Mesendoderm (in vitro differentiated cells): Measurements from ENCODE around the gene DNAJC1.

ENCODE experiments used
- DNase-seq: peaks from one replicate; pipeline ENCODE4 v3.0.0; 2013
- H2AK5ac ChIP-seq: 2 replicates; pipeline ENCODE4 v1.6.1; 2013; ENCODE audit warnings: low read length, inconsistent platforms
- H2BK120ac ChIP-seq: 2 replicates; pipeline ENCODE4 v1.6.1; 2013; ENCODE audit warnings: low read depth, mild to moderate bottlenecking, low read length, moderate library complexity, mixed read lengths
- H2BK15ac ChIP-seq: replicated peaks from 2 replicates; pipeline ENCODE4 v1.6.1; 2013; ENCODE audit warnings: low read depth, mild to moderate bottlenecking, moderate library complexity
- H2BK5ac ChIP-seq: 2 replicates; pipeline ENCODE4 v1.6.1; 2013; ENCODE audit warnings: low read length, inconsistent platforms
- H3K18ac ChIP-seq: 2 replicates; pipeline ENCODE4 v1.6.1; 2013; ENCODE audit warnings: mild to moderate bottlenecking, low read length, mixed read lengths
- H3K23ac ChIP-seq: one replicate; pipeline ENCODE4 v1.6.1; 2013; ENCODE audit warnings: low read length
- H3K27ac ChIP-seq: 2 replicates; pipeline ENCODE4 v1.5.1; 2013; ENCODE audit warnings: low read depth, mild to moderate bottlenecking, inconsistent platforms, low read length, moderate library complexity
- H3K27me3 ChIP-seq: 2 replicates; pipeline ENCODE4 v1.6.1; 2013; ENCODE audit warnings: low read length, control low read depth, mild to moderate bottlenecking, inconsistent platforms; ENCODE audit not compliant: insufficient read depth, poor library complexity
- H3K36me3 ChIP-seq: 2 replicates; pipeline ENCODE4 v1.6.1; 2013; ENCODE audit warnings: low read length, inconsistent platforms; ENCODE audit not compliant: control insufficient read depth, insufficient read depth
- H3K4ac ChIP-seq: one replicate; pipeline ENCODE4 v1.6.1; 2013; ENCODE audit warnings: low read depth, mild to moderate bottlenecking, low read length, moderate library complexity
- H3K4me1 ChIP-seq: 2 replicates; pipeline ENCODE4 v1.6.1; 2013; ENCODE audit warnings: low read depth, low read length, inconsistent platforms; ENCODE audit not compliant: control insufficient read depth
- H3K4me2 ChIP-seq: 2 replicates; pipeline ENCODE4 v1.6.1; 2013; ENCODE audit warnings: low read length
- H3K4me3 ChIP-seq: 2 replicates; pipeline ENCODE4 v1.5.1; 2013; ENCODE audit warnings: mild to moderate bottlenecking, low read length
- H3K56ac ChIP-seq: one replicate; pipeline ENCODE4 v1.6.1; 2013; ENCODE audit warnings: low read length
- H3K79me1 ChIP-seq: 2 replicates; pipeline ENCODE4 v1.6.1; 2013; ENCODE audit warnings: low read length, inconsistent platforms
- H3K79me2 ChIP-seq: 2 replicates; pipeline ENCODE4 v1.6.1; 2013; ENCODE audit warnings: mild to moderate bottlenecking, low read length; ENCODE audit not compliant: control insufficient read depth, insufficient read depth
- H3K9ac ChIP-seq: 2 replicates; pipeline ENCODE4 v1.6.1; 2013; ENCODE audit warnings: low read length, inconsistent platforms
- H4K5ac ChIP-seq: one replicate; pipeline ENCODE4 v1.6.1; 2013; ENCODE audit warnings: low read length
- H4K8ac ChIP-seq: one replicate; pipeline ENCODE4 v1.6.1; 2013; ENCODE audit warnings: low read depth, mild to moderate bottlenecking, control low read depth, low read length, moderate library complexity
- WGBS: extraction: QIAGEN DNeasy Blood & Tissue Kit; methylation state at CpG from one replicate; pipeline ENCODE4 v1.1.7; 2013; ENCODE audit warnings: low lambda C conversion rate, missing lambda C conversion rate; ENCODE audit not compliant: insufficient coverage; ENCODE audit errors: extremely low coverage; 5-methylcytosine and 5-hydroxymethylcytosine counted together

Gene DNAJC1

GRCh38 chr10:22017283-22018020 lies 13.9 kb upstream of the DNAJC1 start:
- Histone ChIP-seq H2BK5ac (no peak overlapping the region), H2AK5ac (no peak overlapping the region), H3K36me3 (no peaks in the 10 kb centered on the region), H3K56ac (peak overlapping the region; percentile 59), H3K4me3 (no peak overlapping the region), H3K79me2 (no peaks in the 10 kb centered on the region), H4K5ac (no peak overlapping the region), H3K4me1 (peaks cover 5% of the 10 kb centered on the region), H2BK120ac (no peak overlapping the region), H3K27me3 (no peaks in the 10 kb centered on the region), H3K4ac (no peak overlapping the region), H3K18ac (no peak overlapping the region), H2BK15ac (no peak overlapping the region), H3K9ac (no peak overlapping the region), H3K27ac (peak overlapping the region; percentile 80), H4K8ac (no peak overlapping the region), H3K79me1 (no peaks in the 10 kb centered on the region), H3K4me2 (no peak overlapping the region), H3K23ac (no peak overlapping the region)
- WGBS, result no CpG with 5 or more reads among the region's 3 CpGs
- peak; percentile 83 for DNase-seq

GRCh38 chr10:22016046-22016705 lies 12.6 kb upstream of the DNAJC1 start:
- H2BK15ac ChIP-seq, result no peak overlapping the region
- no peak overlapping the region for H3K4ac ChIP-seq
- H3K23ac ChIP-seq, result no peak overlapping the region
- H3K4me2 ChIP-seq, result no peak overlapping the region
- DNase-seq, result no peak
- H2BK120ac ChIP-seq, result no peak overlapping the region
- no peaks in the 10 kb centered on the region for H3K79me2 ChIP-seq
- no peak overlapping the region for H3K27ac ChIP-seq
- H2BK5ac ChIP-seq, result peak overlapping the region; percentile 88
- H2AK5ac ChIP-seq, result no peak overlapping the region
- H3K36me3 ChIP-seq, result no peaks in the 10 kb centered on the region
- H4K8ac ChIP-seq, result no peak overlapping the region
- no peak overlapping the region for H3K4me3 ChIP-seq
- no peaks in the 10 kb centered on the region for H3K27me3 ChIP-seq
- H3K56ac ChIP-seq, result no peak overlapping the region
- no CpG with 5 or more reads among the region's 5 CpGs for WGBS
- no peak overlapping the region for H3K18ac ChIP-seq
- no peak overlapping the region for H4K5ac ChIP-seq
- H3K4me1 ChIP-seq, result peaks cover 5% of the 10 kb centered on the region
- H3K9ac ChIP-seq, result no peak overlapping the region
- no peaks in the 10 kb centered on the region for H3K79me1 ChIP-seq

- no peak for DNase-seq
- H3K56ac ChIP-seq, result no peak overlapping the region
- no peak overlapping the region for H3K4me3 ChIP-seq
- H4K5ac ChIP-seq, result no peak overlapping the region
- H3K18ac ChIP-seq, result no peak overlapping the region
- H3K23ac ChIP-seq, result no peak overlapping the region
- no peaks in the 10 kb centered on the region for H3K27me3 ChIP-seq
- no peak overlapping the region for H3K9ac ChIP-seq
- no peak overlapping the region for H4K8ac ChIP-seq
- no peak overlapping the region for H2BK120ac ChIP-seq
- no peak overlapping the region for H3K4ac ChIP-seq
- no peak overlapping the region for H2BK5ac ChIP-seq
- WGBS, result no CpG with 5 or more reads among the region's 1 CpG
- no peaks in the 10 kb centered on the region for H3K79me2 ChIP-seq
- H3K79me1 ChIP-seq, result no peaks in the 10 kb centered on the region
- no peak overlapping the region for H2BK15ac ChIP-seq
- H3K4me2 ChIP-seq, result no peak overlapping the region
- H2AK5ac ChIP-seq, result no peak overlapping the region
- peaks cover 4% of the 10 kb centered on the region for H3K4me1 ChIP-seq
- no peak overlapping the region for H3K27ac ChIP-seq
- no peaks in the 10 kb centered on the region for H3K36me3 ChIP-seq
Measured at GRCh38 chr10:22010973-22011408, 7.5 kb upstream of the DNAJC1 start.

GRCh38 chr10:22010539-22010938 lies 7.0 kb upstream of the DNAJC1 start:
- H3K36me3 ChIP-seq, result no peaks in the 10 kb centered on the region
- no peak overlapping the region for H3K18ac ChIP-seq
- no peak overlapping the region for H3K9ac ChIP-seq
- no CpG with 5 or more reads among the region's 4 CpGs for WGBS
- DNase-seq, result no peak
- no peak overlapping the region for H4K8ac ChIP-seq
- H3K79me1 ChIP-seq, result no peaks in the 10 kb centered on the region
- H3K79me2 ChIP-seq, result no peaks in the 10 kb centered on the region
- H3K4me2 ChIP-seq, result no peak overlapping the region
- H2BK15ac ChIP-seq, result peak overlapping the region; percentile 64
- H3K23ac ChIP-seq, result no peak overlapping the region
- no peak overlapping the region for H3K56ac ChIP-seq
- H3K4me1 ChIP-seq, result peaks cover 4% of the 10 kb centered on the region
- H3K4me3 ChIP-seq, result no peak overlapping the region
- no peak overlapping the region for H3K4ac ChIP-seq
- no peak overlapping the region for H2BK5ac ChIP-seq
- H3K27me3 ChIP-seq, result no peaks in the 10 kb centered on the region
- H3K27ac ChIP-seq, result no peak overlapping the region
- H2AK5ac ChIP-seq, result no peak overlapping the region
- no peak overlapping the region for H2BK120ac ChIP-seq
- H4K5ac ChIP-seq, result no peak overlapping the region

- Histone ChIP-seq H2BK15ac (no peak overlapping the region), H3K4me3 (no peak overlapping the region), H3K56ac (no peak overlapping the region), H3K36me3 (no peaks in the 10 kb centered on the region), H3K79me1 (peaks cover 2% of the 10 kb centered on the region), H3K79me2 (peaks cover 2% of the 10 kb centered on the region), H2BK120ac (no peak overlapping the region), H4K8ac (no peak overlapping the region), H3K27ac (no peak overlapping the region), H3K23ac (no peak overlapping the region), H3K4me1 (peaks cover 3% of the 10 kb centered on the region), H2BK5ac (no peak overlapping the region), H2AK5ac (no peak overlapping the region), H3K18ac (no peak overlapping the region), H3K4me2 (no peak overlapping the region), H3K9ac (no peak overlapping the region), H3K4ac (no peak overlapping the region), H4K5ac (no peak overlapping the region), H3K27me3 (no peaks in the 10 kb centered on the region)
- no peak for DNase-seq
Measured at GRCh38 chr10:22006379-22006884, 2.9 kb upstream of the DNAJC1 start.
